HG03378 (cell line): ENCODE results near the gene NGRN.
"Not testable (repeated sequence)": the region's sequence is repeated elsewhere in the genome, so short reads cannot be mapped to it uniquely, and the experiment has no call there.

ENCODE experiments used
- ATAC-seq: cut with Tn5 transposase; IDR thresholded peaks from one replicate; pipeline ENCODE4 v1.9.1; 2021; ENCODE audit warnings: mild to moderate bottlenecking, moderate library complexity; ENCODE audit not compliant: unreplicated experiment

NGRN gene

GRCh38 chr15:90234096-90234988 is 31.1 kb upstream of the NGRN start, which contains the start of gene GDPGP1:
Gene GDPGP1, plus strand, starts transcription at chr15:90234209. Its CDS starts 6,700 bp downstream, at chr15:90240909.
- peak; percentile 51 for ATAC-seq

GRCh38 chr15:90239371-90239770 is 26.1 kb upstream of the NGRN start:
- ATAC-seq = no peak

- ATAC-seq = no peak
These were observed 24.6 kb upstream of the NGRN start for GRCh38 chr15:90240856-90241255.

GRCh38 chr15:90241343-90242192 is 23.9 kb upstream of the NGRN start:
- no peak for ATAC-seq

GRCh38 chr15:90243943-90244639 is 21.4 kb upstream of the NGRN start:
- ATAC-seq = no peak

GRCh38 chr15:90248789-90249202 is 16.7 kb upstream of the NGRN start:
- no peak for ATAC-seq

GRCh38 chr15:90249203-90249863 is 16.1 kb upstream of the NGRN start, which contains the start of gene TTLL13:
Gene TTLL13, plus strand, starts transcription at chr15:90249556. Its CDS starts 1,075 bp downstream, at chr15:90250631.
- ATAC-seq = no peak

GRCh38 chr15:90257776-90258175 is 7.7 kb upstream of the NGRN start:
- ATAC-seq = no peak

- ATAC-seq = peak; percentile 78
These were observed 5.9 kb upstream of the NGRN start for GRCh38 chr15:90259524-90259923.

- ATAC-seq = not testable (repeated sequence)
These were observed 4.7 kb upstream of the NGRN start for GRCh38 chr15:90260731-90261130.

- ATAC-seq = no peak
These were observed 3.7 kb upstream of the NGRN start for GRCh38 chr15:90261811-90262210.

GRCh38 chr15:90262426-90262825 is 3.0 kb upstream of the NGRN start:
- no peak for ATAC-seq

- no peak for ATAC-seq
These were observed 801 bp upstream of the NGRN start for GRCh38 chr15:90264671-90265070.

GRCh38 chr15:90266061-90266431 is 574 bp downstream of the NGRN start:
- no peak for ATAC-seq

GRCh38 chr15:90266485-90266884 is 1.0 kb downstream of the NGRN start:
- no peak for ATAC-seq

GRCh38 chr15:90268415-90268814 is 2.9 kb downstream of the NGRN start:
- no peak for ATAC-seq

GRCh38 chr15:90270502-90271150 is 5.2 kb downstream of the NGRN start:
- ATAC-seq = no peak

- no peak for ATAC-seq
These were observed 6.1 kb downstream of the NGRN start for GRCh38 chr15:90271459-90272166.

- ATAC-seq = not testable (repeated sequence)
These were observed 13.0 kb downstream of the NGRN start for GRCh38 chr15:90278467-90278866.
